ENCODE measurements around the gene KLF6. TPM values are rescaled to one million over a fixed set of nuclear protein-coding genes. Genes with fewer than 3 reads are reported as not detected.

The KLF6 gene
- total and polyA plus RNA-seq, 9 of the 15 experiments (the other 6 are each of a cell fraction or from before 2014, with no cell fraction given) = 3.2 to 23.9 (median 8.0) TPM

- WGBS (ENCODE audit: insufficient coverage, low coverage, missing lambda C conversion rate) = 56% methylated on average over 10 of the region's 10 CpGs
- Histone ChIP-seq H3K9ac (ENCODE audit: insufficient read depth in 1 of 2, low read depth in 2 of 2, low read length in 2 of 2) (no peak overlapping the region), H4K20me1 (replicated peaks; ENCODE audit: control insufficient read depth, insufficient read depth, low read length) (no peaks in the 10 kb centered on the region), H3K36me3 (ENCODE audit: control insufficient read depth, insufficient read depth, low read length) (no peaks in the 10 kb centered on the region), H3K79me2 (ENCODE audit: control insufficient read depth, insufficient read depth, low read length) (no peaks in the 10 kb centered on the region), H3K4me3 (no peak overlapping the region), H3K27ac (ENCODE audit: extremely low read depth, low read depth, low read length) (no peak overlapping the region), H3K4me1 (replicated peaks in 1 of 2; ENCODE audit: control insufficient read depth in 2 of 2, insufficient read depth in 2 of 2, low read length in 2 of 2) (peaks cover 11 to 12% of the 10 kb centered on the region in 2 experiments), H3K9me1 (ENCODE audit: control insufficient read depth, insufficient read depth, low read length) (no peaks in the 10 kb centered on the region), H3K9me3 (replicated peaks; ENCODE audit: control insufficient read depth, insufficient read depth, low read depth, low read length) (no peaks in the 10 kb centered on the region), H3K27me3 (ENCODE audit: control insufficient read depth in 2 of 2, insufficient read depth in 2 of 2, low read length in 2 of 2) (no peaks in the 10 kb centered on the region), H3K4me2 (ENCODE audit: insufficient read depth, low read length) (no peak overlapping the region), H2AFZ (ENCODE audit: low read depth, low read length) (no peak overlapping the region)
- POLR2A ChIA-PET = interaction anchor here (0.6 to 2.3 kb wide), 2 partner anchors 12 to 1512 kb away, joined by 3 to 12 read pairs; no protein-coding TSS in a partner anchor
- intact Hi-C loops (cut with micrococcal nuclease) (no loop called here), in situ Hi-C loops (cut with MboI) (no loop called here)
- FAIRE-seq (no peak), DNase-seq (ENCODE audit: extremely low read depth in 1 of 4, low spot score in 3 of 4) (no peak), ATAC-seq (no peak)
- no TSS peak for BruUV-seq (replicated peaks)
- TF ChIP-seq JUND (IDR thresholded peaks at IDR 0.05; ENCODE audit: borderline replicate concordance, low read depth, low read length) (no peak), JUND (tag; IDR thresholded peaks at IDR 0.05; ENCODE audit: borderline replicate concordance, low read depth, low read length) (no peak), L3MBTL2 (IDR thresholded peaks at IDR 0.05) (no peak), SAP30 (IDR thresholded peaks at IDR 0.05; ENCODE audit: borderline replicate concordance, insufficient read depth, low read depth, low read length, poor library complexity, severe bottlenecking) (no peak)
- CTCF ChIA-PET (ENCODE audit: low intra/inter-chr PET ratio) = no interaction called here
Measured at GRCh38 chr10:3822541-3823330, 37.7 kb upstream of the KLF6 start.

Measured in K562 (cell line).